Activated CD4-positive, alpha-beta T cell treated with anti-CD3 and anti-CD28 coated beads, Interleukin-2, amount 50 U/mL, for 24 hours (primary cell): ENCODE measurements around the gene UNC119.
A peak's percentile ranks its signal among the peaks of the same experiment; 100 is the strongest.

Source experiments
- DNase-seq, 2 donors: peaks; one replicate each; pipeline ENCODE4 v3.0.0-alpha.2; 2020; ENCODE audit warnings: low read depth in 1 of 2, low spot score in 1 of 2

The UNC119 gene

GRCh38 chr17:28573521-28573920 lies 21.1 kb upstream of the UNC119 start:
- DNase-seq: no peak

DNA sequence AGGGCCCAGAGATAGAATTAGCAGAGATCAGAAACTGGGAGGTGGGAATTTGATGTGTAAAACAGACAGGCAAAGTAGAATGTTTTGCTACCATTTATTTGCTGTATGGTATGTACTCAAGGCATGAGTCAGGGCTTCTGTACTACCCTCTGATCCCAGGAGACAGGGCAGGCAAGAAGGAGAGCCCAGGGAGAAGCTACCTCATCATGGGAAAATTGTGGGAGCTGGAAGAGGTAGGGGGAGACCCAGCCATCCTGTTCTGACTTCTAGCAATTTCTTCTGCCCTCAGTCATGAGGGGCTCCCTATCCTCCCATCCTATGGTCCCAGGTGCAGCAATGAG lies 20.6 kb upstream of the UNC119 start:
- DNase-seq: no peak

GRCh38 chr17:28572259-28573039 lies 20.0 kb upstream of the UNC119 start:
- no peak for DNase-seq

DNA sequence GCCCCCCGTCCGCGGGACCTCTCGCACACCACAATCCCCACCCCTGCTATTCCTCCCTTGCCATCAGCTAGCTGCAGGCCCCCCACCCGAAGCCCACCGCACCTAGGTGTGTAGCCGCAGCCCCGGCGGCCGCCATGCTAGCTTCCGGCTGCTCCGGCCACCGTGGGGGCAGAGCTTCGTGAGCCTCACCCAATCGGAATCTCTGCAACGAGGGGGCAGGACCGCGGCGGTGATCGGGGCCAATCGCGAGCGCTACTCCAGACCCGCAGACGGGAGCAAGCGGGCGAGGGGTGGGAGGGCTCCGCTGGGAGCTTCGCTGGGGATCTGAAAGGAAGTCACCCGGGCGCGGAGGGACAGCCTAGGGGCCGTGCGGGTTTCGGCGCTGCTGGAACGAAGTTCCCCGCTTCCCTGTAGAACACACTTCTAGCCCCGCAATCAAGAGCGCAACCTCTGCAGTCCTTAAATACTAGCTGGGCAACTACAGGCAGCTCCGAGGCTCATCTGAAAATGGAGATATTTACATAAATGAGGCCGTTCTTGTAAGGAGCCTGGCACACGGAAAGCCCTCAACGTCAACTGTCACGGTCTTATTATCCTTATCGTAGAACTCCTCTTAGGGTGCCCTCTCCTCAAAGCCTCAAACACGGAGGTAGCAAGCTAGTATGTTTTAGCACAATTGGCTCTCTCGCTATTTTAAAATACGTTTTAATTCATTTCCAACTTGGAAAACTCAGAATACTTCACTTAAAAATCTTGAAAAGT lies 19.1 kb upstream of the UNC119 start, which contains the start of gene PIGS:
Gene PIGS, minus strand, starts transcription at position 164 of the 762 bp plus-strand sequence. Its CDS starts 28 bp downstream, at position 136.
- peak; percentile 80 to 93 for DNase-seq

DNA sequence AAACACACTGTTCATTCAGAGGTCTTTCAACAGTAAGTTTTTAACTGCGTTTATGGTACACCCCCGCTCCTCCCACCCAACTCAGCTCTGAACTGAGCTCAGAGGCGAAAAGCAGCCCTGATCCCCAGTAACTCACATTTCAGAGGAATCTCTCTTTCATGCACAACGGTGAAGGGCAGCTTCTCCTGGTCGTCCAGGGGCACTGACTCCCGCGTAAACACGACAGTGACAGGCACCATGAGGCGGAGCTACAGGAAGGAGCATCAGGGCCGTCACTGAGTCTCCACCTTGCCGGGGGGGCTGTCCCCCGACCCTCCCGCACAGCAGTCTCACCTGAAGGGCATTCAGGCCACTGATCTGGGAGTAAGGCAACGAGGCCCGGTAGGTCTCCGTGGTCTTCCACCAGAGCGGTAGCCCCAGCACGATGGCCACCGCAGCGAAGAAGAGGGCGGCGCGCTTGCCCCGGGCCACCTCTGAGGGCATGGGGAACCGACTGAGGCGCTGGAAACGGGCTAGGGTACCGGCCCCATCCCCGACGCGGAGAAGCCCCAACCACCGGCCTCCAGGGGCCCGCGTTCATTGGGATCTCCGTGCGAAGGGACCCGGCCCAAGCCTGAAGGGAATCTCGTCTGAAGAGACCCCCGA lies 18.4 kb upstream of the UNC119 start:
- peak in 1 of 2 donors; percentile 40 for DNase-seq

GRCh38 chr17:28569446-28569845 lies 17.0 kb upstream of the UNC119 start:
- DNase-seq: no peak

DNA sequence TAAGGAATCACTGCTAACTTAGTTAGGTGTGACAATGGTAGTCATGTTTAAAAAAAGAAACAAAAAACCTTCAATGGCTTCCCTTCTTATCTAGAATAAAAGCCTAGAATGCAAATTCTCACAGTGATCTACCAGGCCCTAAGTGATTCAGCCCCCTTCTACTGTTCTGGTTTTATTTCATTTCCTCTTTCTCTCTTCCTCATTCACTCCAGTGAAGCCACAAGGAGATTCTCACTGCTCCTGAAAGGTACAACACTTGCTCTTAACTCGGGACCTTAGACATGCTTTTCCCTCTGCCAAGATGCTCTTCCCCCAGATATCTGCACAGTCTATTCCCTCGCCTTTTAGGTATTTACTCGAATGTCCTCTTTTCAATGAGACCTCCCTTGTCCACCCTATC lies 15.2 kb upstream of the UNC119 start:
- no peak for DNase-seq

- no peak for DNase-seq
These were observed 11.1 kb upstream of the UNC119 start for GRCh38 chr17:28563475-28563874.

DNA sequence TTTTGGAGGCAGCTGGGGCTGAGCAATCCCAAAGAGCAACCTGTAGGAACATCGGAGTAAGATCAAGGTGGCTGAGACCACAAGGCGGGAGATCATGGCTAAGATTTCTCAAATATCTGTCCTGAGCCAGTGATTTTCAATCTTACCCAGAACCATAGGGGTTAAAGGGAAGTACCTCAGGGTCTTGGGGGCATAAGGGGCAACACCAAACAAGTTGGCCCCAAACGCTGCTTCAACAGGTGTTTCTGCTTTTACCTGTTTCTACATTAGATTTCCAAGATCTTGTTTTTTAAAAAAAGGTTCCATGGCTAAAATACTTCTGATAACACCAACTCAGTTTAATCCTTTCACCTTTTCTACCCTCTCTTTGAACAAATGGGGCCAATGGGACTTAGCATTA lies 2.6 kb upstream of the UNC119 start:
- DNase-seq: no peak

DNA sequence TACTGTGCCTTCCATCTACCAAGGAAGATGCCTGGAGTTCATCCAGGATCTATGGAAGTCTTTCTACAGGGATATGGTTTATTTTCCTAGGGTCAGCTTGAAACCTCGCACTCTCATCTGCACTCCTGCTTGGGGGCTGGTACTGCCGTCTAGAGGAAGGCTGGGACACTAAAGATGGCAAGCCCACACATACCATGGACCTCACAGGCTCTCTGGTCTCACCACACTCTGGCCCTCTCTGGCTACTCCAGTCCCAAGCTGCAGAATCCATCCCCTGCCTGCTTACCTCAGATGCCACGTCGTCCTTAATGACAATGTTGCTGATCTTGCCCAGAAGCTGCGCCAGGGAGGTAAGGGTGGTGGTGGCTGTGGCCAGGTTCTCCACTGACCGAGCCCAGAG lies 2.1 kb upstream of the UNC119 start:
- DNase-seq: no peak

DNA sequence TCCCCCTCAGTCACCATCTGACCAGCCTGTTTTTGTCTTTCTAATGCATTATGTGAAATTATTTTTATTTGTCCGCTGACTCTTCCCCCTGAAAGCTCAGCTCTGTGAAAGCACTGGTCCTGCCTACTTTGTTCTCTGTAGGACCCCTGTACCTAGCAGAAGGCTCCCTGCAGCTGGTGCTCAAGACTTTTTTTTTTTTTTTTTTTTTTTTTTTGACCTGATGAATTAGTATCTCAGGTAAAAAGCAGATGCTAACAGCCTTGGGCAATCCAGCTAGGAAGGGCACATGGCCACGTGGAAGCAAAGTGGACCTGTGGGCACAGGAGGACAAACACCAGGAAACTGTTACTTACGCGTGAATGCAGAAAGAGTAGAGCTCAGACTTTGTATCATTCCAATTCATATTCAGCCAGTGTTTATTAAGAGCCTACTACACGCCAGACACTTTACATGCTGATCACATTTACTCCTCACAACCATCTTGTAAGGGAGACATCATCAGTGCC lies 629 bp upstream of the UNC119 start:
- DNase-seq: no peak

- DNase-seq: no peak
These were observed 826 bp downstream of the UNC119 start for GRCh38 chr17:28551421-28552175.

DNA sequence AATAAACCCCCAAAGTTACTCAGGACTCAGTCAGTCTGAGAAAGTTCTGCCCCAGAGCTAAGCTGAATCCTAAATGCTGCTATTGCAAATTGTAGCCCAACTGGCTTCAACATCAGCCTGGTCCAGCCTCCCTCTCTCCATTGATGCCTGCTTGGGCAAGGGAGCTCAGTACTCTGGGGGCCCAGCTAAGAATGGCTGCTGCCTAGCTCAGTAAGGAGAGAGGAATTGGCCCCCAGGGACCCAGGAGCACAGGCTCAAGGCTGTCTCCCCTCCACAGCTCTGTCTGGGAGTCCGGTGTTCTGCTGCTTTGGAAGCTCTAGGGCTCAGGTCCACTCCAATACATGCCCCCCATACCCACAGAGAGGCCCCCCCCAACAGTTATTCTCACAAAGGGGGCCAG lies 1.6 kb downstream of the UNC119 start:
- DNase-seq: no peak

DNA sequence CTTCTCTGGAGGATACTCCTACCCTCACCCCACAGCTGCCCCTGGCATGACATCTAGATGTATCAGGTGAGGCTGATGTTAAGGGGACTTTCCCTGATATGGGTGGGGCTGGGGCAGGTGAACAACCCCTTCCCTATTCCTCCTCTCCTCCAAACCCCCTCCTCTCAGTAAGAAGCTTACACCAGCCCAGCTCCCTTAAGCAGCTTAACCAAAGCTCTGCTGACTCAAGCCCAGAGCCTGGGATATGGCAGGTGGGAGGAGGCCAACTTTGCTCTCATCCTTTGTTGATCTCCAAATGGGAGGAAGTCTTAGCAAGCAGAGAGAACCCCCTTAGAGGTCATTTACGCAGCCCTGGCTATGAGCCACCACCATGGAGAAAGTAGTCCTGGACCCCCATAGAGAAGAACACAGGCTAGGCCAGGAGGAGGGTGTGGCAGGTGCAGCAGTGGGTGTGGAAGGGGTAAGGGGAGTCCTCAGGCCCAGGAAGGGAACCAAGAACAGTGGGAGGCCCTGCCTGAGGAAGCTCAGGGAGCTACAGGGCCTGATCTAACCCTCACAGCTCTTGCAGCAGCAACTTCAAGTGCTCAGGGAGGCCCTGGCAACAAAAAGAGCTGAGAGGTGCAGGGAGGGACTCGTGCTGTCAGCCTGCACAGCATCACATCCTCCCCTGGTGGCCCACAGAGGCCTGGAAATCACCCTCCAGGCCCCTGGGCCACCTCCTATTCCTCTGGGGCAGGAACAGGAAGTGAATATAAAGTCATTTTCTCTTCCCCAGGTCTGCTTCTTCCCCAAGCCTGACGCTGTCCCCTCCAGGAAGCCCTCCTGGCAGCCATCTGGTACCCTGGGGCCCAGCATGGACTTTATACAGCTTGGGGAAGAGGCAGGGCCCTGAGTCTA lies 2.9 kb downstream of the UNC119 start:
- peak in 1 of 2 donors; percentile 35 for DNase-seq

DNA sequence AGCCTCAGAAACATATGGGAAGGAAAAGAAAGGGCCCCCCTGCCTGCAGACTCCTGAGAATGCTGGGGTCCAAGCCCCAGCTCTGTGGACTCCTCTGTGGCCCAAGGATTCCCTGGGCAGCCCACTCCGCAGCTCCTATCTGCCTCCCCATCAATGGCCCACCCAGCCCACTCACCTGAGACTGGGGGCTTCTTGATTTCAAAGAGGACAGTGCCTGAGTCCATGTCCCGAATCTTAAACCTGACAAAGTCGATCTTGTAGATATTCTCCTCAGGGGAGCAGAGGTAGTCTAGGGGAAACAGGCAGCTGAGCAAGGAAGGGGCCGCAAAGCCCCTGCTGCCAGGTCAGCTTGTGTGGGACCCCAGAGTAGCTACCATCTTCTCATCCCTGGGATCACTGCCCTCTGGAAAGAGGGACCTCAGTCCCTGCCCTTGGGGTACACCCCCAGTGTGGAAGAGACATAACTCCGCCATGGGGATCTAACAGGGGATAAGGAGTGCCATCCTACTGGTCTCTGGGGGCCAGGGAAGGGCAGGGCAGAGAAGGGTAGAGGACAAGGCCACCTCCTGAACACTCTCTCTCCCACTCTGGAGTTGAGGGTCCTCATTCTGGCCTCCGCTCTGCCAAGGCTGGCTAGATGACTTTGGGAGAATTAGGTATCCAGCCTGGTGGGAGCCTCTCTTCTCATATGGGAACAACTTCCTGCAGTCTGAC lies 3.9 kb downstream of the UNC119 start:
- DNase-seq: no peak

GRCh38 chr17:28547623-28548416 lies 4.6 kb downstream of the UNC119 start:
- peak; percentile 35 to 52 for DNase-seq

DNA sequence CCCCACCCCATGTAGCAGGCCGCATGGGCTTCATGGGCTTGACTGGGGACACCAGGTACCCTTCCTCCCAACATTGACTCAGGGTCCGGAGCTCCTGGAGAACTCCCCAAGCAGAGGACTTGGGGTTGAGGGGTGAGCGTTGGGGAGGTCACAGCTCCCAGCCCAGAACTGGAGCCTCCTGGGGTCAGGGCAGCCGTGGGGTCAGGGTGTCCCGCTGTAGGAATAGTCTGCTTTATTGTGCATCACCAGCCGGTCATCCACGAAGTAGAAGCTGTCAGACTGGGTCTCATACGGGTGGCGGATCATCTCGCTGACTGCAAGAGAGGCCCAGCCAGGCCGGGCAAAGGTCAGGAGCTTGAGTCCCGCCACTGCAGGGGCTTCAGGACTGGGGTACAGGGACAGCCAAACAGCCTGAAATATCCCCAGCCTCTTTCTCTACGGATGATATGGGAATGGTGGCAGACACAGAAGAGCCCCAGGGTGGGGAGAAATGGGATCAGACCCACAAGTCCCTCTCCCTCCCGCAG lies 5.3 kb downstream of the UNC119 start:
- no peak for DNase-seq

GRCh38 chr17:28545787-28546415 lies 6.5 kb downstream of the UNC119 start:
- DNase-seq: no peak
